Measurements from ENCODE around the gene KIRREL3. TPM values are rescaled to one million over a fixed set of nuclear protein-coding genes. Genes with fewer than 3 reads are reported as not detected.

KIRREL3 gene
- total and polyA plus RNA-seq, 3 donors from 2014 or later: 1.0 to 1.1 (median 1.1) TPM

GRCh38 chr11:126627421-126627820 lies 373.1 kb downstream of the KIRREL3 start:
- Histone ChIP-seq H3K9me3 (no peaks in the 10 kb centered on the region), H3K4me3 (no peak overlapping the region), H3K36me3 (ENCODE audit: low read depth, missing control alignments) (no peaks in the 10 kb centered on the region), H3K4me1 (no peaks in the 10 kb centered on the region), H3K27ac (no peak overlapping the region), H3K27me3 (no peaks in the 10 kb centered on the region)
- WGBS, 2 donors: 91 to 94% methylated on average over 3 to 7 of the region's 7 CpGs
- no peak for TF ChIP-seq CTCF (IDR thresholded peaks at IDR 0.05)
- TF ChIP-seq POLR2A (IDR thresholded peaks at IDR 0.05): no peak
- DNase-seq: no peak
- intact Hi-C loops (cut with DNase I; ENCODE audit: low total_unique reads): no loop called here

- Histone ChIP-seq H3K4me3 (no peak overlapping the region), H3K27ac (no peak overlapping the region), H3K4me1 (no peaks in the 10 kb centered on the region), H3K36me3 (ENCODE audit: low read depth, missing control alignments) (no peaks in the 10 kb centered on the region), H3K9me3 (no peaks in the 10 kb centered on the region), H3K27me3 (no peaks in the 10 kb centered on the region)
- 83 to 84% methylated on average over 7 of the region's 7 CpGs for WGBS, 2 donors
- TF ChIP-seq POLR2A (IDR thresholded peaks at IDR 0.05) (no peak), CTCF (IDR thresholded peaks at IDR 0.05) (no peak)
- no peak for DNase-seq
- intact Hi-C loops (cut with DNase I; ENCODE audit: low total_unique reads): no loop called here
These were observed 376.1 kb downstream of the KIRREL3 start for GRCh38 chr11:126624506-126624905.

GRCh38 chr11:126619516-126619915 lies 381.1 kb downstream of the KIRREL3 start:
- TF ChIP-seq POLR2A (IDR thresholded peaks at IDR 0.05): no peak
- TF ChIP-seq CTCF (IDR thresholded peaks at IDR 0.05): no peak
- no peak for DNase-seq
- H3K4me1 ChIP-seq: no peaks in the 10 kb centered on the region
- H3K27ac ChIP-seq: no peak overlapping the region
- no peaks in the 10 kb centered on the region for H3K36me3 ChIP-seq (ENCODE audit: low read depth, missing control alignments)
- H3K9me3 ChIP-seq: no peaks in the 10 kb centered on the region
- H3K4me3 ChIP-seq: no peak overlapping the region
- intact Hi-C loops (cut with DNase I; ENCODE audit: low total_unique reads): no loop called here
- 84 to 90% methylated on average over 3 of the region's 3 CpGs for WGBS, 2 donors
- no peaks in the 10 kb centered on the region for H3K27me3 ChIP-seq

GRCh38 chr11:126615845-126616244 lies 384.7 kb downstream of the KIRREL3 start:
- Histone ChIP-seq H3K4me1 (no peaks in the 10 kb centered on the region), H3K9me3 (no peaks in the 10 kb centered on the region), H3K27ac (no peak overlapping the region), H3K4me3 (no peak overlapping the region), H3K36me3 (ENCODE audit: low read depth, missing control alignments) (no peaks in the 10 kb centered on the region), H3K27me3 (no peaks in the 10 kb centered on the region)
- intact Hi-C loops (cut with DNase I; ENCODE audit: low total_unique reads): no loop called here
- TF ChIP-seq CTCF (IDR thresholded peaks at IDR 0.05) (no peak), POLR2A (IDR thresholded peaks at IDR 0.05) (no peak)
- no peak for DNase-seq
- WGBS, 2 donors: 91% methylated on average over 11 of the region's 11 CpGs

GRCh38 chr11:126613272-126613671 lies 387.3 kb downstream of the KIRREL3 start:
- WGBS, 2 donors: 69 to 80% methylated on average over 4 of the region's 4 CpGs
- Histone ChIP-seq H3K4me3 (no peak overlapping the region), H3K27ac (no peak overlapping the region), H3K36me3 (ENCODE audit: low read depth, missing control alignments) (no peaks in the 10 kb centered on the region), H3K9me3 (no peaks in the 10 kb centered on the region), H3K4me1 (no peaks in the 10 kb centered on the region), H3K27me3 (no peaks in the 10 kb centered on the region)
- no peak for DNase-seq
- intact Hi-C loops (cut with DNase I; ENCODE audit: low total_unique reads): no loop called here
- TF ChIP-seq POLR2A (IDR thresholded peaks at IDR 0.05) (no peak), CTCF (IDR thresholded peaks at IDR 0.05) (no peak)

Data from testis (tissue), 3 donors.